HepG2 (cell line): ENCODE data around the gene ECHDC1. TPM values are rescaled to one million over a fixed set of nuclear protein-coding genes. Genes with fewer than 3 reads are reported as not detected.
A peak's percentile ranks its signal among the peaks of the same experiment; 100 is the strongest.

Experiments
- CCAR2 ChIP-seq: fragments of 200-400 bp; formaldehyde crosslinking; optimal IDR thresholded peaks from 2 replicates; pipeline ENCODE3; 2018; ENCODE audit warnings: low read depth, mild to moderate bottlenecking, low read length, moderate library complexity
- CREBL2 ChIP-seq: sonication (generic); formaldehyde crosslinking; IDR thresholded peaks from 2 replicates; pipeline ENCODE4 v1.8.1; 2023; ENCODE audit warnings: missing genetic modification reagents, mild to moderate bottlenecking, borderline replicate concordance
- EEA1 ChIP-seq: sonication (generic); formaldehyde crosslinking; IDR thresholded peaks from 2 replicates; pipeline ENCODE4 v1.5.1; 2020; ENCODE audit warnings: mild to moderate bottlenecking, missing genetic modification reagents, borderline replicate concordance
- FOXA3 ChIP-seq: IDR thresholded peaks from 2 replicates; pipeline ENCODE4 v1.6.1; 2016; ENCODE audit warnings: missing genetic modification reagents, missing compliant biosample characterization
- FOXJ3 ChIP-seq: sonication (generic); formaldehyde crosslinking; IDR thresholded peaks from 2 replicates; pipeline ENCODE4 v1.4.0; 2020; ENCODE audit warnings: missing genetic modification reagents, mild to moderate bottlenecking, borderline replicate concordance
- GTF2F1 ChIP-seq: fragments of 150-350 bp; IDR thresholded peaks from 2 replicates; pipeline ENCODE4 v1.6.1; 2014; ENCODE audit warnings: low read length
- ISL2 ChIP-seq: sonication (generic); formaldehyde crosslinking; IDR thresholded peaks from 2 replicates; pipeline ENCODE4 v1.5.0; 2020; ENCODE audit warnings: missing genetic modification reagents
- LBX2 ChIP-seq: sonication (generic); formaldehyde crosslinking; IDR thresholded peaks from 2 replicates; pipeline ENCODE4 v1.5.0; 2020; ENCODE audit warnings: missing genetic modification reagents, mild to moderate bottlenecking, borderline replicate concordance
- SMARCC2 ChIP-seq: fragments of 450-650 bp; IDR thresholded peaks from 2 replicates; pipeline ENCODE4 v1.6.1; 2017; ENCODE audit warnings: antibody characterized with exemption, mild to moderate bottlenecking
- SP1 ChIP-seq, 2 experiments: fragments of 450-650 bp in 1 of 2; sonication (generic) in 1 of 2; formaldehyde crosslinking in 1 of 2; IDR thresholded peaks; 2 replicates each; pipeline versions ENCODE4 v1.4.0 to v1.6.1; 2016 to 2020; ENCODE audit warnings: missing genetic modification reagents in 1 of 2
- SRSF9 ChIP-seq: fragments of 200-400 bp; formaldehyde crosslinking; IDR thresholded peaks from 2 replicates; pipeline ENCODE4 v1.6.1; 2018; ENCODE audit warnings: borderline replicate concordance, mild to moderate bottlenecking, low read depth, low read length; ENCODE audit not compliant: insufficient read depth, poor library complexity, severe bottlenecking
- TBX3 ChIP-seq: fragments of 450-650 bp; IDR thresholded peaks from 2 replicates; pipeline ENCODE4 v1.6.1; 2017; ENCODE audit warnings: antibody characterized with exemption, mild to moderate bottlenecking, inconsistent platforms, borderline replicate concordance
- TCF7L2 ChIP-seq: IDR thresholded peaks from 2 replicates; pipeline ENCODE4 v1.6.1; 2011; ENCODE audit warnings: mild to moderate bottlenecking, low read depth, low read length, moderate library complexity
- ZNF281 ChIP-seq: sonication (generic); formaldehyde crosslinking; IDR thresholded peaks from 2 replicates; pipeline ENCODE4 v1.4.0; 2020; ENCODE audit warnings: missing genetic modification reagents, borderline replicate concordance
- ZNF318 ChIP-seq: sonication (generic); formaldehyde crosslinking; IDR thresholded peaks from 2 replicates; pipeline ENCODE4 v1.4.0; 2020; ENCODE audit warnings: mild to moderate bottlenecking, missing genetic modification reagents
- ZNF879 ChIP-seq: sonication (generic); formaldehyde crosslinking; IDR thresholded peaks from 2 replicates; pipeline ENCODE4 v1.8.1; 2023; ENCODE audit warnings: missing genetic modification reagents
- polyA plus RNA-seq, 8 experiments: library from polyadenylated mRNA; depleted of rRNA in 3 of 8; stranded (reverse) in 7 of 8; unstranded in 1 of 8; fragments of >200 nt; fragmentation: Illumina TruSeq in 4 of 8; extraction: Trizol in 4 of 8; gene quantifications; 2 replicates each; pipeline versions ENCODE4 v1.2.1 to v1.2.3, GENCODE V29; 2011 to 2016; ENCODE audit warnings: low read depth in 4 of 8, missing spikeins in 1 of 8, mixed read lengths in 1 of 8; ENCODE audit not compliant: insufficient read depth in 1 of 8
- total RNA-seq, 5 experiments: library from RNA; depleted of rRNA; stranded (reverse); fragments of >200 nt; fragmentation: Illumina TruSeq; extraction: Trizol; gene quantifications; 2 replicates each; pipeline ENCODE4 v1.2.3, GENCODE V29; 2016; ENCODE audit warnings: low read depth in 1 of 5
- TF ChIP-seq, protein P1 (sequence below): sonication (generic); formaldehyde crosslinking; IDR thresholded peaks from 2 replicates; pipeline ENCODE4 v1.5.0; 2020; ENCODE audit warnings: missing genetic modification reagents

Gene ECHDC1
- total and polyA plus RNA-seq, 2 of the 13 experiments (the other 11 are each of a cell fraction or from before 2014, with no cell fraction given): 32.8 to 98.1 TPM

GRCh38 chr6:127297502-127298070 is 45.8 kb downstream of the ECHDC1 start (continued):
- TF ChIP-seq ISL2 (CRISPR knock-in tag): peak; percentile 46; the same call in 1 of the 2 replicates
- TF ChIP-seq LBX2: no peak
- peak; percentile 84 for TF ChIP-seq ZNF281 (CRISPR knock-in tag)
- no peak for TF ChIP-seq ZNF318 (CRISPR knock-in tag)
- no peak for TF ChIP-seq EEA1 (CRISPR knock-in tag)
- TF ChIP-seq SMARCC2: no peak
- TF ChIP-seq, protein P1, sequence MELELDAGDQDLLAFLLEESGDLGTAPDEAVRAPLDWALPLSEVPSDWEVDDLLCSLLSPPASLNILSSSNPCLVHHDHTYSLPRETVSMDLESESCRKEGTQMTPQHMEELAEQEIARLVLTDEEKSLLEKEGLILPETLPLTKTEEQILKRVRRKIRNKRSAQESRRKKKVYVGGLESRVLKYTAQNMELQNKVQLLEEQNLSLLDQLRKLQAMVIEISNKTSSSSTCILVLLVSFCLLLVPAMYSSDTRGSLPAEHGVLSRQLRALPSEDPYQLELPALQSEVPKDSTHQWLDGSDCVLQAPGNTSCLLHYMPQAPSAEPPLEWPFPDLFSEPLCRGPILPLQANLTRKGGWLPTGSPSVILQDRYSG: no peak
- TF ChIP-seq ZNF879: no peak
- TF ChIP-seq SP1 (IDR thresholded peaks at IDR 0.05): no peak
- 0 out of 2 replicates have a peak, but pooled peaks have one; percentile 12 for TF ChIP-seq SP1 (CRISPR knock-in tag; IDR thresholded peaks at IDR 0.05)
- peak; percentile 40; the same call in 1 of the 2 replicates for TF ChIP-seq TCF7L2
- TF ChIP-seq TBX3: no peak
- no peak for TF ChIP-seq SRSF9
- TF ChIP-seq GTF2F1: no peak
- TF ChIP-seq FOXJ3 (CRISPR knock-in tag): peak; percentile 48; the same call in 1 of the 2 replicates
- TF ChIP-seq CCAR2: no peak
- TF ChIP-seq CREBL2 (CRISPR knock-in tag): no peak
- TF ChIP-seq FOXA3 (CRISPR knock-in tag): peak; percentile 41
